Measurements from ENCODE around the gene ERC1. TPM values are rescaled to one million over a fixed set of nuclear protein-coding genes. Genes with fewer than 3 reads are reported as not detected.

Gene ERC1
- total RNA-seq, 1 donor from 2014 or later, result 42.6 TPM

DNA sequence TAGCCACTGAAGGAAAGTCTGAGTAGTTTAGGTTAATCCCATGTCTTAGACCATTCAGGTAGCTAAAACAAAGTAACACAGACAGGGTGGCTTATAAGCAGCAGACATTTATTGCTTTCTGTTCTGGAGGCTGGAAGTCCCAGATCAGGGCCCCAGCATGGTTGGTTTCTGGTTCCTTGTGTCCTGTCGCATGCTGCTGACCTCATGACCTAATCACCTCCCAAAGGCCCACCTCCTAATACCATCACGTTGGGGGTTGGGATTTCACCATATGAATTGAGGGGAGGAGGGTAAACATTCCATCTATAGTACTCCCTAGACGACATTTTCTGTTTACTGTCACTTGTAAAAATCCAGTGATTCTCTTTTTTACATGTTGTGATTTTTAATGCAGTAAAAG, 454.8 kb downstream of the ERC1 start:
- Mint-ChIP-seq H3K9me3 (no peaks in the 10 kb centered on the region), H3K36me3 (ENCODE audit: low read depth) (peaks cover 6% of the 10 kb centered on the region), H3K27ac (no peak overlapping the region), H3K4me1 (ENCODE audit: low read depth) (no peaks in the 10 kb centered on the region), H3K27me3 (ENCODE audit: low read depth) (no peaks in the 10 kb centered on the region), H3K4me3 (ENCODE audit: low read depth) (no peak overlapping the region)
- intact Hi-C loops (cut with micrococcal nuclease), result no loop called here
- DNase-seq (ENCODE audit: low spot score), result no peak

GRCh38 chr12:1448336-1448735, 457.3 kb downstream of the ERC1 start:
- Mint-ChIP-seq H3K27me3 (ENCODE audit: low read depth) (no peaks in the 10 kb centered on the region), H3K9me3 (no peaks in the 10 kb centered on the region), H3K27ac (no peak overlapping the region), H3K36me3 (ENCODE audit: low read depth) (peaks cover 6% of the 10 kb centered on the region), H3K4me3 (ENCODE audit: low read depth) (no peak overlapping the region), H3K4me1 (ENCODE audit: low read depth) (no peaks in the 10 kb centered on the region)
- no peak for DNase-seq (ENCODE audit: low spot score)
- intact Hi-C loops (cut with micrococcal nuclease), result no loop called here

DNA sequence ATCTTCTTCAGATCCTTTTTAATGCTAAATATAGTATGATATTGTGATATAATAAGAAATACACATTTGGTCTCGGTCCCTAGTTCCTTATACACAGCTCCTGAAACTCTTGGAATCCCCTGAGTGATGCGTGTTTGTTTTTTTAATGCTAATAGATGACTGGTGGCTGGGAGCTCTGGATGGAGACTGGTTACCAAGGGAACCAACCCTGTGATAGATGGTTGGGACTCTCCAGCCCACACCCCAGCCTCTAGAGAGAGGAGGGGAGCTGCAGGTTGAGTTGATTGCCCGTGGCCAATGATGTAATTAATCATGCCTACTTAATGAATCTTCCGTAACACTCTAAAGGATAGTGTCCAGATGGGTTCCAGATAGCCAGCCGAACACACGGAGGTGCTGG, 462.8 kb downstream of the ERC1 start:
- Mint-ChIP-seq H3K27me3 (ENCODE audit: low read depth) (no peaks in the 10 kb centered on the region), H3K27ac (no peak overlapping the region), H3K36me3 (ENCODE audit: low read depth) (no peaks in the 10 kb centered on the region)

DNA sequence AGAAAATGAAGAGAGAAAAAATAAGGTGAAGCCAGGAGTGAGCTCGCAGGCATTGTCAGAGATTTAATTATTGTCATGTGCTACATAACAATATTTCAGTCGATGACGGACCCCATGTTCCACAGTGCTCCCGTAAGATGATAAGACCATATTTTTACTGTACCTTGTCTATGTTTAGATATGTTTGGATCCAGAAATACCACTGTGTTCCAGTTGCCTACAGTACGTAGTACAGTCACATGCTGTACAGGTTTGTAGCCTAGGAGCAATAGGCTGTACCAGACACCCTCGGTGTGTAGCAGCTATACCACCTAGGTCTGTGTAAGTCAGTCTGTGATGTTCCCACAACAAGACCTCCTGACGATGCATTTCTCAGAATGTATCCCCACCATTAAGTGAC, 465.9 kb downstream of the ERC1 start:
- H3K4me1 Mint-ChIP-seq (ENCODE audit: low read depth), result no peaks in the 10 kb centered on the region
- peaks cover 4% of the 10 kb centered on the region for H3K36me3 Mint-ChIP-seq (ENCODE audit: low read depth)
- peaks cover 4% of the 10 kb centered on the region for H3K9me3 Mint-ChIP-seq
- H3K27ac Mint-ChIP-seq, result no peak overlapping the region
- intact Hi-C loops (cut with micrococcal nuclease), result no loop called here
- DNase-seq (ENCODE audit: low spot score), result no peak
- no peaks in the 10 kb centered on the region for H3K27me3 Mint-ChIP-seq (ENCODE audit: low read depth)
- H3K4me3 Mint-ChIP-seq (ENCODE audit: low read depth), result no peak overlapping the region

More for the DNA sequence above, 462.8 kb downstream of the ERC1 start:
- H3K9me3 Mint-ChIP-seq, result no peaks in the 10 kb centered on the region
- intact Hi-C loops (cut with micrococcal nuclease), result no loop called here
- no peak overlapping the region for H3K4me3 Mint-ChIP-seq (ENCODE audit: low read depth)
- no peak for DNase-seq (ENCODE audit: low spot score)
- no peaks in the 10 kb centered on the region for H3K4me1 Mint-ChIP-seq (ENCODE audit: low read depth)

DNA sequence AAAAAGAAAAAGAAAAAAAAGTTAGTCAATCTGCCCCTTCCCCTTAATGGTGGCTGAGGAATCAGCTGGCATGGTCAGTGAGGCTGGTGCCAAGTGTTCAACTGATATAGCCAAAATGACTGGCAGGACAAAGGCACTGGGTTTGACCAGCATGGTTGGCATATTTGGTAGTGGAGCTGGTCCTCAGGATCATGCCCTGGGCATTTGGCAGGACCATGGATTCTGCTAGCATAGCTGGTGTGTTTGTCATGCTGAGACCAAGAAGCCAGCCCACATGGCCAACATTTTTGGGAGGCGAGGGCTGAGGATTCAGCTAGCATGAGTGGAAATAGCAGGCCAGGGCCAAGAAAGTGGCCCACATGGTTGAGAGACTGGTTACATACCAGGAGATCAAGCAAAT, 466.9 kb downstream of the ERC1 start:
- Mint-ChIP-seq H3K4me1 (ENCODE audit: low read depth) (no peaks in the 10 kb centered on the region), H3K9me3 (peaks cover 4% of the 10 kb centered on the region), H3K4me3 (ENCODE audit: low read depth) (no peak overlapping the region), H3K27me3 (ENCODE audit: low read depth) (no peaks in the 10 kb centered on the region), H3K36me3 (ENCODE audit: low read depth) (peaks cover 4% of the 10 kb centered on the region), H3K27ac (no peak overlapping the region)
- DNase-seq (ENCODE audit: low spot score), result no peak
- intact Hi-C loops (cut with micrococcal nuclease), result no loop called here

- no peak overlapping the region for H3K27ac Mint-ChIP-seq
- H3K27me3 Mint-ChIP-seq (ENCODE audit: low read depth), result no peaks in the 10 kb centered on the region
- peaks cover 4% of the 10 kb centered on the region for H3K36me3 Mint-ChIP-seq (ENCODE audit: low read depth)
- H3K9me3 Mint-ChIP-seq, result peaks cover 4% of the 10 kb centered on the region
- DNase-seq (ENCODE audit: low spot score), result no peak
- intact Hi-C loops (cut with micrococcal nuclease), result no loop called here
- H3K4me3 Mint-ChIP-seq (ENCODE audit: low read depth), result no peak overlapping the region
- H3K4me1 Mint-ChIP-seq (ENCODE audit: low read depth), result peaks cover 2% of the 10 kb centered on the region
These were observed 468.3 kb downstream of the ERC1 start for GRCh38 chr12:1459339-1459738.

DNA sequence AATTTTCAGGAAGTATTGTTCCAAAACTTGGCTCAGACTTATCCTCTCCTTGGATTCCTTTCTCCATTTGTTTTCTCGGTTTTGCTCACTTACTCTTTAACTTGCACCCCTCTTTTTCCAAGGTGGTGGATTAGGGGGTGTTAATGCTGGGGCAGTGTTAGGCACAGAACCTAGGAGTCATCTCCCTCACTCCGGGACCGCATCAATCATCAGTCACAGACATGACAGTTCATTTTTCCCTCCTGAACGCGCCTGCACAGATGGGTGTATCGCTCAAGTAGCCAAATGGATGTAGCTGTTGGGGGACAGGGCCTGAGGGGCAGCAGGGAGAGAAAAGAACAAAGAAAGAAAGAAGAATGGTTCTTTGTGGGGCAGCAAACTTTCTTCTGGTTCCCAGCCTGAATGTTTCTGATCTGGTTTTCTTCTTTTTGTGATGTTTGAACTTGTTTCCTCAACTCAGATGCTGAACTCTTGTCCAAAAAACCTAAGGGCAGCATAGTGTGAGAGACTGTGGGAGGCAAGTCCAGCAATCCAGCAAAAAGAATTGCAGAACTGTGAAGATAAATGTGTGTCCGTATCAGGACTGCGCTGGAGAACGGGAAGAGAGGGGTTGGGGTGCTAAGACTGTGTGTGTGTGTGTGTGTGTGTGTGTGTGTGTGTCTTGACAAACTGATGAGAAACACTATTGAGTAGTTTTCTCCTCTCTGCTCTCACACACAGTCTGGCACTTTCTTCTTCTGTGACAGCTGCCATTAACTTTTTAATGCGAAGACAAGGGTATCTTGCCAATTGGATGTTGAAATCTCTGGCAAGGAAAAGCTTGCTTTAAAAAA, 472.3 kb downstream of the ERC1 start:
- H3K27ac Mint-ChIP-seq, result no peak overlapping the region
- no peaks in the 10 kb centered on the region for H3K27me3 Mint-ChIP-seq (ENCODE audit: low read depth)
- peaks cover 4% of the 10 kb centered on the region for H3K9me3 Mint-ChIP-seq
- no peak overlapping the region for H3K4me3 Mint-ChIP-seq (ENCODE audit: low read depth)
- intact Hi-C loops (cut with micrococcal nuclease), result no loop called here
- peaks cover 2% of the 10 kb centered on the region for H3K4me1 Mint-ChIP-seq (ENCODE audit: low read depth)
- no peak for DNase-seq (ENCODE audit: low spot score)
- H3K36me3 Mint-ChIP-seq (ENCODE audit: low read depth), result peaks cover 4% of the 10 kb centered on the region

DNA sequence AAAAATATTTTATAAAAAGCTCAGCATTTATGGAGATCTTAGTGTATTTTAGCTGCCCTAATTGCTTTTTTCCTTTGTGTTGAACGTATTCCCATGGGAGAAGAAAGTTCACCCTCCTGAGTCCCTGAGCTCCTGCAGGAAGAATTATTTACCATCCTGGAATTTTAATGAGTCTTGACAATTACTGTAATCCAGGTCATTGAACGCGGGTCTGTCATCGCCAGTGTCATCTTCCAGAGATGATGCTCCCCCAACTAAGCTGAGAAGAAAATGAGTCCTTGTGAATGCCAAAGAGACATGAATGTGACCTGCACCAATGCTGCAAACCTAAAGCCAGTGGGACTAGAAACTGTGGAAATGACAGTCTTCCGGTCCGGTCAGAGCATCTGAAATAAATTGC, 473.9 kb downstream of the ERC1 start:
- intact Hi-C loops (cut with micrococcal nuclease), result no loop called here
- H3K36me3 Mint-ChIP-seq (ENCODE audit: low read depth), result peaks cover 4% of the 10 kb centered on the region

GRCh38 chr12:1465990-1466389, 475.0 kb downstream of the ERC1 start:
- Mint-ChIP-seq H3K36me3 (ENCODE audit: low read depth) (no peaks in the 10 kb centered on the region), H3K27ac (no peak overlapping the region), H3K4me1 (ENCODE audit: low read depth) (peaks cover 2% of the 10 kb centered on the region), H3K27me3 (ENCODE audit: low read depth) (no peaks in the 10 kb centered on the region), H3K4me3 (ENCODE audit: low read depth) (no peak overlapping the region), H3K9me3 (no peaks in the 10 kb centered on the region)
- intact Hi-C loops (cut with micrococcal nuclease), result no loop called here
- no peak for DNase-seq (ENCODE audit: low spot score)

More for the DNA sequence above, 473.9 kb downstream of the ERC1 start:
- H3K27me3 Mint-ChIP-seq (ENCODE audit: low read depth), result no peaks in the 10 kb centered on the region
- peaks cover 4% of the 10 kb centered on the region for H3K9me3 Mint-ChIP-seq
- H3K27ac Mint-ChIP-seq, result no peak overlapping the region
- DNase-seq (ENCODE audit: low spot score), result no peak
- peaks cover 2% of the 10 kb centered on the region for H3K4me1 Mint-ChIP-seq (ENCODE audit: low read depth)
- H3K4me3 Mint-ChIP-seq (ENCODE audit: low read depth), result no peak overlapping the region

DNA sequence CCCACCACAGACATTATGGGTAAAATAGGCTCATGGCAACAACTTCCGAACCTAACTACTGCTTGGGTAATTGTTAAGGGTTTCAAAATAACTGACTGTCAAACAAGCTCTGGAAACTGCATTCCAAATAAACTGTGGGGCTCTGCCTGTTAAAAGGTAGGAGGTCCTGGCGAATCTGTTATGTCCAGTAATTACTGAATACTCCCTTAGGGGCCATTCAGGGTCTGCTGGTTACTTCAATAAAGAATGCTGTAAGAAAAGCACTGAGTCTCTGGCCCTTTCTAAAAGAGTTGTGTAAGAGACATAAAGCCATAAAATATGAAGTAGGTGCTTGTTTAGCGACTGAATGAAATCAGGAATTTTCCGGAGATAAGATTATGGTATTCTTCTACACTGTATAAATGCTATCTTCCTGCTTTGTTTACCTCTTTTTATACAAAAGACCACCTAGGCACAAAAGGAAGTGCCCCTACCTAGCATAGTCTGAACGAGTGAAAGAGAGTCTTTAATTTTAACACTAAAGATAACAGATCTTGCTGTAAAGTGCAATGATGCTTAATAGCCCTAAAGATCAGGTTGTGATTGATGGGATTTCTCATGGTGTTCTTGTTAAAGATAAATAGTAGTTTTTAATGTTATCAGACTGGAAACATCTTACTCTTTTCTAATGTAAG, 475.6 kb downstream of the ERC1 start:
- no peak for DNase-seq (ENCODE audit: low spot score)
- peaks cover 2% of the 10 kb centered on the region for H3K4me1 Mint-ChIP-seq (ENCODE audit: low read depth)
- no peak overlapping the region for H3K27ac Mint-ChIP-seq
- H3K4me3 Mint-ChIP-seq (ENCODE audit: low read depth), result no peak overlapping the region
- intact Hi-C loops (cut with micrococcal nuclease), result no loop called here
- no peaks in the 10 kb centered on the region for H3K27me3 Mint-ChIP-seq (ENCODE audit: low read depth)
- no peaks in the 10 kb centered on the region for H3K9me3 Mint-ChIP-seq
- no peaks in the 10 kb centered on the region for H3K36me3 Mint-ChIP-seq (ENCODE audit: low read depth)

DNA sequence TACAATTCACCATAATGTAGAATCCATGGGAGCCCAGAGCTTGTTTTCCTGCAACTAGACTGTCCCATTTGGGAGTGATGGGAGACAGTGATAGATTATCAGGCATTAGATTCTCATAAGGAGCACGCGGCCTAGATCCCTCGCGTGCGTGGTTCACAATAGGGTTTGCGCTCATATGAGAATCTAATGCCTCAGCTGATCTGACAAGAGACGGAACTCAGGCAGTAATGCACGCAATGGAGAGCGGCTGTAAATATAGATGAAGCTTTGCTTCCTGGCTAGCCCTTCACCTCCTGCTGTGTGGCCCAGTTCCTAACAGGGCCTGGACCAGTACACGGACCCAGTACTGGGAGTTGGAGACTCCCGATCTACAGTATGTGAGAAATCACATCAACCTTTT, 476.7 kb downstream of the ERC1 start:
- no peak overlapping the region for H3K27ac Mint-ChIP-seq
- H3K9me3 Mint-ChIP-seq, result no peaks in the 10 kb centered on the region
- intact Hi-C loops (cut with micrococcal nuclease), result no loop called here

GRCh38 chr12:1469070-1469469, 478.0 kb downstream of the ERC1 start:
- H3K27me3 Mint-ChIP-seq (ENCODE audit: low read depth), result no peaks in the 10 kb centered on the region
- intact Hi-C loops (cut with micrococcal nuclease), result no loop called here
- H3K4me3 Mint-ChIP-seq (ENCODE audit: low read depth), result no peak overlapping the region
- DNase-seq (ENCODE audit: low spot score), result no peak
- H3K36me3 Mint-ChIP-seq (ENCODE audit: low read depth), result no peaks in the 10 kb centered on the region
- H3K9me3 Mint-ChIP-seq, result no peaks in the 10 kb centered on the region
- H3K4me1 Mint-ChIP-seq (ENCODE audit: low read depth), result peaks cover 7% of the 10 kb centered on the region
- H3K27ac Mint-ChIP-seq, result no peak overlapping the region

More for the DNA sequence above, 476.7 kb downstream of the ERC1 start:
- H3K4me1 Mint-ChIP-seq (ENCODE audit: low read depth), result peaks cover 7% of the 10 kb centered on the region
- H3K36me3 Mint-ChIP-seq (ENCODE audit: low read depth), result no peaks in the 10 kb centered on the region
- H3K4me3 Mint-ChIP-seq (ENCODE audit: low read depth), result no peak overlapping the region
- DNase-seq (ENCODE audit: low spot score), result no peak
- no peaks in the 10 kb centered on the region for H3K27me3 Mint-ChIP-seq (ENCODE audit: low read depth)

GRCh38 chr12:1470051-1470450, 479.0 kb downstream of the ERC1 start:
- H3K9me3 Mint-ChIP-seq, result no peaks in the 10 kb centered on the region
- H3K27me3 Mint-ChIP-seq (ENCODE audit: low read depth), result no peaks in the 10 kb centered on the region
- peaks cover 7% of the 10 kb centered on the region for H3K4me1 Mint-ChIP-seq (ENCODE audit: low read depth)
- no peak for DNase-seq (ENCODE audit: low spot score)
- H3K4me3 Mint-ChIP-seq (ENCODE audit: low read depth), result no peak overlapping the region
- no peak overlapping the region for H3K27ac Mint-ChIP-seq
- H3K36me3 Mint-ChIP-seq (ENCODE audit: low read depth), result no peaks in the 10 kb centered on the region
- intact Hi-C loops (cut with micrococcal nuclease), result loop anchor here (5.0 to 10.0 kb wide), 3 partner anchors 122 to 335 kb away; partner anchors contain the start of gene FBXL14
